ENCODE measurements around the gene HOXD13.
A peak's percentile ranks its signal among the peaks of the same experiment; 100 is the strongest.

HOXD13 gene

DNA sequence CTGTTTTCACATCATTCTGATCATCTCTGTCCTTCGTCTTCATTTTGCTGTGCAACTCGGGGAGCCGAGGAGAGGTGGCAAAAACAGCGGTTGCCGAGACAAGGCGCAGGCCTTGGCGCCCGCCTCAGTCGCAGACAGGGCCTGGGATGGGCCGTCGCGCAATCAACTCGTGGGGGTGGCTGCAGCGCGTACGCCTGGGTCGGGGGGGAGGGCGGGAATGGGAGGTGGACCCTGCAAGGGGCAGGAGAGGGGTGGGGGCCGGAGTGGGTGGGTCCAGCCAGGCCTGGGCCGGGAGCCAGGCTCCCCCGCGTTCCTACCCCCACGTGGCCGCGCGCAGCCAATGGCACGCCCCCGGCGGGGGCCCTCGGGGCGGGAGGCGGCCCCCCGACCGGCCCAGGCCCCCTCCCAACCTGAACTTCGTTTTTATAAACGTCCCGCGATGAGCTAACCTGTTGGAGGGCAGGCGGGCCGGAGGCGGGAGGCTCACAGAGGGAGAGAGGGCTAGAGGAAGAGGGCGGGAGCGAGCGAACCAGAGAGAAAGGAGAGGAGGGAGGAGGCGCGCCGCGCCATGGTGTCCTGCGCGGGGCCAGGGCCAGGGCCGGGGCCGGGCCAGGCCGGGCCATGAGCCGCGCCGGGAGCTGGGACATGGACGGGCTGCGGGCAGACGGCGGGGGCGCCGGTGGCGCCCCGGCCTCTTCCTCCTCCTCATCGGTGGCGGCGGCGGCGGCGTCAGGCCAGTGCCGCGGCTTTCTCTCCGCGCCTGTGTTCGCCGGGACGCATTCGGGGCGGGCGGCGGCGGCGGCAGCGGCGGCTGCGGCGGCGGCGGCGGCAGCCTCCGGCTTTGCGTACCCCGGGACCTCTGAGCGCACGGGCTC is at the start of gene HOXD13:
Gene HOXD13 (plus strand): TSS at position 452 of the 875 bp plus-strand sequence. CDS start 170 bp downstream, at position 622.
- DNase-seq: no peak

DNA sequence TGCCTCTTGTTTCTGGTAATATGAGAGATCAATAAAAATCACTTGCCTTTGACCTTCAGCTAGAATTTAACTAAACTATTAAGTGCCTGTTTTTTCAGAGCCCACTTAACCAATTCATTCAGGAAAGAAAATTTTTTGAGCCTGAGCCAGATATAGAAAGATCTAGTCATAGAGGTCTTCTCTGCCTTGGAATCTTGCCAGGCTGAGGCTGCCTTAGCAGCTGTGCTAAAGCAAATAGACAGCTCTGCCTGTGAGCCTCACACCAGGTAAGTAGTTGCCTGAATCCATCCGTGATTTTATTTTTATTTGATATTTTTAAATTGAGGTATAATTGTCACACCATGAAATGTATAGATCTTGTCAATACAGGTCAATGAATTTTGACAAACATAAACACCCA is 36.1 kb upstream of the HOXD13 start:
- DNase-seq: no peak

DNA sequence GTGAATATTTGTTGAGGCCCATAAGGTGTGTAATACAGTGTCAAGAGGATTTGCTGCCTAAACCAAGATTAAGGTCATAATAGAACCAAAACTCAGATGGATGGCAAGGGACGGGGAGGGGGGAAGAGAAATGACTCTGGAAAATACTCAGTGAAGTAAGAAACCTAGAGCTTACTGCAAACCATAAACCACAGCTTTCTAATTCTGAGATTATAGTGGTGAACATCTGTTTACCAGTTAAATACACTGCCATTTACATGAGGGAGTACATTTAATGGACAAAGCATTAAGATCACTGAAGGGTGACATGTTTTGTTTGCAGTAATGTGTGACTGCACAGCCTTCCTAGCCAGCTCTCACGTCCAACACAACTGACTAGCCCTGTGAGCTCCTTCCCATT is 28.6 kb upstream of the HOXD13 start:
- no peak for DNase-seq

DNA sequence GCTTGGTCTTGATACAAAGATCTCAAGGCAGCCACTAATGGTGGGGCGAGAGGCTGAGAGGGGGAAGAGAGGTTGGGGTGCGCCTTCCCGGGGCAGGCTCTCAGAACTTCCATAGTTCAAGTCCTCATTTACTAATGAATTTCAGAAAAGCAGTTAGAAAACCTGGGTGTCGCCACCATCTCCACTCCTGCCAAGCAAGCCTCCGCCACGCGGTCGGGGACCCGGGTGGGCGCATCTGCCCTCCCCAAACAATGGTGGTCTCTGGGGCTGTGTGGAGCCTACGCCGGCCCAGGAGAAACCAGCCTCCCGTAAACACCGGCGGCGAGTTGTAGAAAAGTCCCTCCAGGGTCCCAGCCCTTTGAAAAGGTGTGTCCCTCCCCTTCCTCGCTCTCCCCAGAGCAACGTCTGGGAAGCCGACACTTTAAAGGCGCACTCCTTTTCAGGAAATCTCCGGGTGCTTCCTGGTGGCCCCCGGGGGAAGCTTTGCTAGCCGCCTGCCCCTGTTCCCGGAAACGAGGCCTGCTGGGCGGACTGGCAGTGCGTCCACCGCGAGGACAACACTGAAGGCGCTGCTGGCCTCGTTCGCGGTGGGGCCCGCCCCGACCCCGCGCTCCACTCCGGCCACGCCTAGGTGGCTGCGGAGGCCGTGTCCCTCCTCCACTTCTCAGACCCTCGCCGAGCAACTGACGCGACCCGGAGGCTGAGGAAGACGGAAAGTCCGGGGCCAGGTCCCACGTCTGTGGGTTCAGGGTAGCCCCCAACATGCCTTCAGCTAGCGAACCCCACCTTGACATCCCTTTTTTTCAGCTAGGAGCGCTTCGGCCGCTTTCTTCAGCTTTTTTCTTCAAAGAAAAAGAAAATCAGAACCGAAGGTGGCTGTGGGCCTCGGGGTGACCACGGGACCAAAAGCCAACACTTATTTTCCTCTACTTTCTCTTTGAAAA is 25.6 kb upstream of the HOXD13 start:
- DNase-seq: no peak

DNA sequence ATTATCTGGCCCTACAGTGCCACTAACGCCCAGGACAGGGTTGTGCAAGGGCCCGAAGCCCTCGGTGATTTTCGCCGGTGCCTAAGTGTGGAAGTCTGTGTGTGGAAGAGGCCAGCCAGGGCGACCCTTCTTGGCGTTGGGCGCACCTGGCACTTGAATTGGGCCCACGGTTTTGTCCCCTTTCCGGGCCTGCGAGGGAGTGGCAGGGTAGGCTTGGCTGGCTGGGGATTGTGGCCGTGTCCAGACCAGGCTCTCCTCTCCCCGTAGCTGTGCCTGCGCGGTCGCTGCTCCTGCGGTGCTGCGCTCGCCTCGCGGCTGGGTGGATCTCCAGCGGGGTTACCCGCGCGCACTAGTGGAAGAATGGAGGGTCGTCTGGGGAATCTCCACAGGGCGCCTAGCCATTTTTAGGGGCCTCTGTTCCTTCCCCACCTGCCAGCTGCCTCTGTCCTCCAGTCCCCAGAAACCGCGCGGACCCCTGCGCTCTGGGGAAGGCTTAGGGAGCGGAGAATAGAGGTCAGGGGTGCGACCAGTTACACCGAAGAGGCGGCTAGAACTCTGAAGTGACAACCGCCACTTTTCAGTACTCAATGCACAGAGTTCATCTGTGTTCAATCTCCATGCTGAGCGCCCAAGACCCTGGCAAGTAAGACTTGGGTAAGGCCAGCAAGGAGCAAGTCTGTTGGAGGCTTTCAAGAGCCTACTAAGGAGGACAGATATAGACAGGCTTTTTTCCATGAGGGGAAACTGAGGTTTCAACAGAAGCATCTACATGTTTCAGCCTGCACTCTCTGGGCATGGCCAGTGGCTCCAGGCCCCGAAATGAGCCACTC is 24.7 kb upstream of the HOXD13 start:
- no peak for DNase-seq

DNA sequence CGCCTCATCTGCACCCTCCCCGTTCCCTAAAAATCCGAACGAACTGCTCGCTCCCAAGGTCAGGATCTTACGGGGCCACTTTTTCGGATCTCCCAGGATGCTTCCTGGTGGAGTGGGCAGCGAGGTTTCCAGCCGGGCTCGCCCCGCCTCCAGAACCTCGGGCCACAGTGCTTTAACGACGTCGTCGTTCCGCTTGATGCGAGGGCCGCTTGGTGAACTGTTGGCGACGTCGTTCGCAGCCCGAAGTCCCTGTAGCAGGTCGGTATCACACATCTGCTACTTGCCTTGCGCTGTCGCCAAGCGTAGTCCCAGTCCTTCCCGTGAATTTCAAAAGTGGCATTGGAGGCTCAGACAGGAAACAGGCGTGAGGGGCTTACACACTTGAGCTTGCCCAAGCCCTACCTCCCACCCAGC is 24.1 kb upstream of the HOXD13 start:
- DNase-seq: no peak

DNA sequence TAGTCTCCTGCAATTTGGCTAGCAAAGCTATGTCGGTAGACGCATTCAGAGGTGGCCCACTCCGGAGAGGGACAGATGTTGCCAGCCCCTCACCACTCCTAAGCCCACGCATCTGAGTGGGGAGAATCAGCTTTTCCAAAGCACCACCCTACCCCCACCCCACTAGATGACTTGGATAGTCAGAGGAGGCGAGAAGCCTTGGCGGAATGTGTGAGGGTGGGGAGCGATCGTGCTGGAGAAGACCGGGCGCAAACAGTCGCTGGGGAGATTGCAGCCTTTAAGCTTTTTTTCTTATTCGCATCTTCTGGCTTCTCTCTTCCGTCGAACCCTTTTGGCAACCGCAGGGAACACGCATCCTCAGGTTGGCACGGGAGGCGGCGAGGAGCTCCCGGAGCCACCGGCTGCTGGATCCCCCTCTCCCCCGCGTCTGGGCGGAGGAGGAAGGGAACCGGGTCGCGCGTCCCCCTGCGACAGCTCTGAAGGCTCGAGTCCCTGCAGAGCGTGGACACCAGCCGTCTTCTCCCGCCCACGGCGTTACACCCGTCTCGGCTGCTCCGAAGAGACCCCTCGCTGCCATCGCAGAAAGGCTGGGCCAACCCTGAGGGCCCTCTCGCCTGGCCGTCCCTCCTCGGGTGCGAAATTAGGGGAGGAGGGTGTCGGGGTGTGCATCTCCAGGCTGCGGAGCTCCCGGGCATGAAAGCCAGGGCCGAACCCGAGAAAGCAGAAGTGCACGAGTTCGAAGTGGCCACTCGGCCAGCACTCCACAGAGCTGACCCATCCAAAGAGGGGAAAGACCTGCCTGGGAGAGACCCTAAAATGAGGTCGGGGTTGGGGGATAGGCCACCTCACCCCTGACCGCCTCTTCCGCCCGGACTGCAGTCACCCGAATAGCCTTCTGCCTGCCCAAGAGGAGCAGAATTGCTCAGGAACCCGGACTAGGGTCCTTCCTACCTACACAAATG is 20.9 kb upstream of the HOXD13 start:
- no peak for DNase-seq

DNA sequence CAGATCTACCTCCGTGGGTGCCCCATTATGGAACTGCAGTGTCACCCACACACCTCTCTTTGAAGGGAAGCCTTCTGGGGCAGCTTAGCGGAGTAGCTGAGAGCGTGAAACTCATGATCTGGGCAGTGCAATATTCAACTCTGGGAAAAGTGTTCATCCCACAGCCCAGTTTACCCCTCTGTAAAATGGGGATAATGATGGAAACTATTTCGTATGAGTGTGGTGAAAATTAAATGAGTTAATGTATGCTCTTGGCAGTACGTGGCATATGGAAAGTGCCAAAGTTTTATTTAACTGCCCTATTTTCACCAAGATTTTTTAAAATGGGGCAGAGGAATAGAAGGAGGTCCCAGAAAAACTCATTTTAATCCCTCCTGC is 20.2 kb upstream of the HOXD13 start:
- DNase-seq: no peak

DNA sequence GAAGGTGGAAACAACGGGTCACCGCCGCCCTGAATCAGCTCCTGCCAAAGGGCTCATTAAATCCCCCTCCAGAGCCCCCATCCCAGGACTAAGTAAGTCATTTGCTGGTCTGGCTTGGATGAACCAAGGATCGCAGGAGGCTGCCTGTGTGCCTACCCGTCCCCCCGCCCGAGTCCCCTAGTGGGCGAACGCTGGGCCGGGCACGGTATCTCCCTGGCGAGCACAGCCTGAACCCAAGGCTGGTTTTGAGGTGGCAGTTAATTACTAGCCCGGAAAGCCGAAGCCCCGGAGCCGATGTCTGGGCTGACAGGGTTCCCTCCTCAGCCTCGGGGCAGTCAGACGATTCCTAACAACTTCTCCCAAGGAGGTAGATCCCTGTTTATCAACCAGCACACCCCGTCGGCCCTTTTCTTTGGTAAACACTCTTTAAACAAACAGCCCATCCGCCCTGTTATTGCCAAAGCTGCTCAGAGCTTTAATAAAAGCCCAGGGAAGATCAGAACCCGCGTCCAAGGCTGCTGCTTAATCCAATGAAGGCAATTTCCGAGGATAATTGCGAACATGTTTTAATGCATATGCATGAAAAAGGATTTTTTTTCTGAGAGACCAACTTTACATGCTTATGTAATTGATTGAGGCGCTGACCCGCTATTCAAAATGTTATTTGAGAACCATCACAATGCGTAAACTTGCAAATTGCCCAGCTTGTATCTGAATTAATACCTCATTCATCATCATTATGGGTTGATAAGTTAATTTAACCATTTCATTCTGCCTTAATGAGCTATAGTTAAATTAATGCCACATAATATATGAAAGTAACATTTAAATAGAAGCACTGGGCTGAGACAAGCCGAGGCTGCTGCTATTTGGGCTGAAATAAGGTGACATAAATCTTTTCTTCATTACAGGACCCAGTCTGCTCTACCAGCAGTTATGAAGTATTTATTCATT is 19.3 kb upstream of the HOXD13 start:
- DNase-seq: no peak

DNA sequence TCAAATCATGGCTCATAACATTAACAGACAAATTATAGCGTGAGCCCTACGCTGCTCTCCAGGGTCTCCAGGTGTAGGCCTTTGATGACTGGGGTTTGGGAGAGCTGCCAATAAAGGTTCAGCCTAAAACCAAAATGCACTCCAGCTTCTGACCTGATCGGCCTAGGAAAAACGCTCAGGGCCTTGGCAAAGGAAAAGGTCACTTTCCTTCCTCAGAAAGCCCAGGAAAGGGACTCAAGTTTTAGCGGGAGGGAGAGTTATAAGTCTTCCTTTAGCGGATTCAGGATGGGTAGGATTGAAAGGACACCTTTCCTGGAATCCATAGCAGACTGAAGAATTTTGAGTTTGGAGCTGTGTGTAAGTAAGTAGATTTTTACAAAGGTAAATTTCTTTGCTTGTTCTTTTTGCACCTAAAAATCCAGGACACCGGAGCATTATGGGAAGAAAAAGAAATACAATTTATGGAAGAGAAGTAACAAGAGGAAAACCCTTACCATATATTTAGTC is 17.5 kb upstream of the HOXD13 start:
- DNase-seq: no peak

DNA sequence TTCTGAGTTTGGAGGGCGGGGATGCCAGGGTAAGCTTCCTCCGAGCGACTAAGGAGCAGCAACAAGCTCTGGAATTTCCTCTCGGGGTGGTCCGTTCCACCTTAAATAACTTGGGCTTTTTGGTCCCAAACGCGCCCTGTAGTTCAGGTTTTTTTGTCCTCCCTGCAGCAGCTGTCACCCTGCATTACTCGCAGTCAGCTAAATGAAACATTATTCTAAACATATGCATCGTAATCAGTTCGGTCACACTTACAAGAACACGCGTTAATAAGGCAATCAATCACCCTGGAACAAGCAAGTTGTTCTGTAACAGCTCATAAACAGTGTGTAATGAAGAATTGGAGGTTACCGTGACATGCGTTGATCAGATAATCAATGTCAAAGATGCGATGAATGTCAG is 17.0 kb upstream of the HOXD13 start:
- no peak for DNase-seq

DNA sequence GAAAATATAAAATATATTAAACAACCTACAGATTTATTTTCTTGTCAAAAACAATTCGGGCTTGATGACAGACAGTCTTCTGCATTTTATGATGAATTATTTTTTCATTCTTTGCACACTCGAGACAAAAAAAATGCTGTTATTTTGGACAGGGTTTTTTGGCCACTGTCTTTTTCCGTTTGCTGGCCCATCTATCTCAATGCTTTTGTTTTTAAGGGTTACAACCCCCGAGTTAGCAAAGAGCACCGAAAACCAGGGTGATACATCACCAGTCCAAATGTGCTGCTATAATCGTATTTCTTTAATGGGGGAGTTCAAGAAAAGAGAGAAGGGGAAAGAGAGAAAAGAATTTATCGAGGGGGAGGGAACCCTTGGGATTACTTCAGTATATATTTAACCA is 16.5 kb upstream of the HOXD13 start:
- no peak for DNase-seq

DNA sequence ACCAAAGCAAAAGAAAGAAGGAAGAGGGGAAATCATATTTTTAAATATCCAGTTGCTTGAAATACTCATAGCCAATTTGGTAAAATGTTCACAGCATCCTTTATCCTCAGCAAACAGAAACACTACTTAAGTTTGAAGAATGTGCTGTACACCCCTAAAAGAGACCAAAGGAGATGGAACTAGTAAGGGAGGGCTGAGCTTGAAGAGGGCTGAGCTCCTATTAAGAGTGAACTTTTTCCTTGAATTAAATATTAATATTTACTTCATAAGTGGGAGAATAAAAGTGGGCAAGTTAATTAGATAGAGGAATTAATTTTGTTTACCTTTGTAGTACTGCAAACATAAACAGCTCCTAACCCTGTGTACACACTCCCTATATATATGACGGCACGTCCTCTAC is 15.7 kb upstream of the HOXD13 start:
- DNase-seq: no peak

DNA sequence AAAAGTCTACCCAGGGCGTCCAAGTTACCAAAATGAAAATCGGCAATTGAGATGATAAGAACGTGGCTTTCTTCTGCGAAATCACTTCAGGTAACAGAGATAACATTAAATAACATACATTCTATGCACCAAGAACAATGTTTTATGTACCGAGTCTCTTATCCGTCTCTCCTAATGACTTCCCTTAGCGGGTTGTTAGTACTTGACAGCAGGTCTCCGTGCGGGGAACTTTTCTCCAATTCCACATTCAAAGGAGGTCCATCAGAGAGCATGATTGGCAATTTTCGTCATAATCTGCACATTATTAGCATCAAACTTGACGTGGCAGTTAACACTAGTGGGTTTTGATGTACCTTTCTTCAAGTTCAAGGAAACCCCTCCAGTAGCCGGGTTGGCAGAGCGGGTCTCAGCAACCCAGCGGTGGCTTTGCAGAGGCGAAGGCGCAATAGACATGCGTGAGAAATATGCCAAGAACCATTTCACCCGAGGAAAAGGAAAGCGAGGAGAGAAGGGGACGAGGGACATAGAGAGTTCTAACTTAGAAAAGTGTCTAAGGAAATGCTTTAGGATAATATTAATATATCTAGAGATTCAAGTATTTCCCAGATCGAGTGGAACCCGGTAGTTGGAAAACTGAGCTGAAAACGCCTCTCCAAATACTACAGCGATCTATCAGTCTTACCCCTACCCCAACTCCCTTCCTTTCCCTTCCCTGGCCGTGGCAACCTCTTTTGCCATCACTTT is 13.8 kb upstream of the HOXD13 start:
- DNase-seq: no peak

DNA sequence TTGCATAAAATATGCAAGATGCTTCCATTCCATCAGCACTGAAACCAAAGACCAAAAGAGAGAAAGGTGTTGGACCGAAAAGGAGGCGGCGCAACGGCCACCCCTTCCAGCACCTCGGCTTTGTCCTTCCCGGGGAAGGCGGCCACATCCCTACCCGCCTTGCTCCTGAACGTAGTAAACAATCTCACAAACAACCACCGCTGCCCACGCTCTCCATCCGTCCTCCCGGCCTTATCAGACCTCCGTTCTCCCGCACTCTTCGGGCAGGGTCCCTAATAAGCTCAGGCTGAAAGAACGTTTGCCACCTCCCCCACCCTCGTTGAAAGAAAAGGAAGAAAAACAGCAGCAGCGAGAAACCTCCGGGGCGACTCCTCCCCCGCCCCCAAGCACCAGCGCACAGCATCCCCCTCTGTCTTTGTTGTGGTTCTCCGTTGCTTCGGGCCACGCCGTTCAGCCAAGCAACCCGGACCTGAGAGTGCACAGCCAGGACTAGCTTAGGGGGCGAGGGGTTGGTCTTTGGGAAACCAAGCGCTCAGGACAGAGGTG is 13.2 kb upstream of the HOXD13 start:
- no peak for DNase-seq

DNA sequence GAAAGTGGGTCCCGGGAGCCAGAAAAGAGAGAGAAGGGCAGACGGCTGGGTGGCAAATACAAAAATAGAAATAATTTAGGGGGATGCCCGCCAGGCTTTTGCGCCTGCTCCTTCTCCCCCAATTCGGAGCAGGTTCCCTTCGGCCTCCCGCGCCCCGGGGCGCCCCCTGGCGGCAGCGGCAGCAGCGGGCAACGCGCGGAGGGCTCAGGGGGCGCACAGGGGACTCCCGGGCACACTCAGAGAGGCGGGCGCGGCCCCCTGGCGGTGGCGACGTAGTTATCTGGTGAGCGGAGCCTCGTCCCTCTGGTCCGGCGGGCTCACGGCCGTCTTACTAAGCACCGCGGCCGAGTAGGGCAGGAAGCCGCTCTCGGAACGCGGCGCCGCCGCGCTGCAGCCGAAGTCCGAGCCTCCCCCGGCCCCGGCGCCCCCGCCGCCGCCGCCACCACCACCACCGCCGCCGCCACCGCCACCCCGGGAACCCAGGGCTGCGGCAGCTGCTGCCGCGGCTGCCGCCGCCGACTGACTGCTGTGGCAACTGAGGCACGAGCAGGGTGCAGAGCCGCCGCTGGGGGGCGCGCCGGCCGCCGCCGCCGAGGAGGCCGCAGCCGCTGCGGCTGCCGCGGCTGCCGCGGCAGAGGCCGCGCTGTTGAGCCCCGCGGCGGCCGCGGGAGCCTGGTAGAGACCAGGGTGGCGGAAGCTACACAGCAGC is 12.5 kb upstream of the HOXD13 start:
- DNase-seq: peak; percentile 69

DNA sequence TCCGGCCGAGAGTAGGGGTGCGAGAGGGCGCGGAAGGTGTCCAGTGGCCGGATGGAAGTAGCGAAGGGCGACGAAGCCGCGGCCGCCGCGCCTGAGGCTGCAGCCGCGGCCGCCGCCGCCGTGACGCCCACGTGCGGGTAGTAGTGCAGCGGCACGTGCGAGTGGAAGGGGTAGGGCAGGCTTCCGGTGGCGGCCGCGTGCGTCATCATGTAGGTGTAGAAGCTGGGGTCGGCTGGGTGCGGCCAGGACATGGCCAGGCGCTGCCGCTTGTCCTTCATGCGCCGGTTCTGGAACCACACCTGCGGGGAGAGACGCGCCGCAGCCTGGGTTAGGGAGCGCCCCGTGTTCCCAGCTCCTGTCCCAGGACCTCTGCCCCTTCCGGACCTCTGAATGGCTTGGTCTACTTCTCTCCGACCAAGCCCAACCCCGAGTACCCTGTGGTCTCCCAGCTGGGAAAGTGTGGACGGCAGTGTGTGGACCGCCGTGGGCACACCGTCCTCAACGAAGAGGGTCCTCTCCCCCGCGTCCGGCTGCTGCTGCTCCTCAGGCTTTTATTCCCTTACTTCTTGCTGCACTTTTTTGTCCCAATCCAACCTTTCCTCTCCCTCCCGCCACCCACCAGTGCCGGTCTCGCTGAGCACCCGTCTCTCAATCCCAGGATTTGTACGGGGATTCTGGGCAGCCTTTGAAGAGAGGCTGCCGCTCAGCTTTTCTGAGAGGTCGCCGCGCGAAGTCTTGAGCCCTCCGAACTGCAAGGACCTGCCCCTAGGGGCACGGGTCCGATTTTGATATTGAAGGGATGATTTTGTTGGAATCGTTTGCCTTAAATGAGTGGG is 11.8 kb upstream of the HOXD13 start:
- no peak for DNase-seq

All from stimulated activated CD8-positive, alpha-beta memory T cell treated with anti-CD3 and anti-CD28 coated beads, Interleukin-4, amount 100 ng/mL, for 48 hours (primary cell).